Neuronal stem cell (in vitro differentiated cells): ENCODE results near the gene SH2D3C.

Experiments
- DNase-seq: peaks from one replicate; pipeline ENCODE4 v3.0.0-alpha.2; 2013; ENCODE audit warnings: low spot score
- H2AFZ ChIP-seq: one replicate; pipeline ENCODE4 v1.6.1; 2013; ENCODE audit warnings: mild to moderate bottlenecking, low read length, inconsistent platforms
- H2AK5ac ChIP-seq: 2 replicates; pipeline ENCODE4 v1.6.1; 2013; ENCODE audit warnings: low read depth, mild to moderate bottlenecking, inconsistent platforms, low read length, moderate library complexity, mixed read lengths
- H2BK120ac ChIP-seq: 2 replicates; pipeline ENCODE4 v1.6.1; 2013; ENCODE audit warnings: low read depth, mild to moderate bottlenecking, inconsistent platforms, low read length, moderate library complexity, mixed read lengths
- H2BK12ac ChIP-seq: one replicate; pipeline ENCODE4 v1.6.1; 2013; ENCODE audit warnings: low read length, inconsistent platforms
- H2BK15ac ChIP-seq: 2 replicates; pipeline ENCODE4 v1.6.1; 2013; ENCODE audit warnings: mild to moderate bottlenecking, low read length, inconsistent platforms, mixed read lengths
- H2BK5ac ChIP-seq: one replicate; pipeline ENCODE4 v1.6.1; 2013; ENCODE audit warnings: inconsistent platforms, mild to moderate bottlenecking, low read length, moderate library complexity
- H3K14ac ChIP-seq: one replicate; pipeline ENCODE4 v1.6.1; 2013; ENCODE audit warnings: low read length, inconsistent platforms
- H3K18ac ChIP-seq: 2 replicates; pipeline ENCODE4 v1.6.1; 2013; ENCODE audit warnings: low read length, inconsistent platforms
- H3K23ac ChIP-seq: 2 replicates; pipeline ENCODE4 v1.6.1; 2013; ENCODE audit warnings: low read depth, mild to moderate bottlenecking, mixed read lengths, low read length, inconsistent platforms; ENCODE audit not compliant: poor library complexity
- H3K27ac ChIP-seq: replicated peaks from 3 replicates; pipeline ENCODE4 v1.5.1; 2013; ENCODE audit warnings: low read length, inconsistent platforms
- H3K27me3 ChIP-seq, 3 experiments: 2 replicates each; pipeline ENCODE4 v1.6.1; 2013; ENCODE audit warnings: low read length in 3 of 3, mild to moderate bottlenecking in 2 of 3, inconsistent platforms in 1 of 3, low read depth in 1 of 3, mixed read lengths in 1 of 3, moderate library complexity in 1 of 3; ENCODE audit not compliant: control insufficient read depth in 3 of 3, insufficient read depth in 3 of 3
- H3K36me3 ChIP-seq, 2 donors: replicated peaks in 1 of 2; 2 replicates each; pipeline ENCODE4 v1.6.1; 2013; ENCODE audit warnings: low read length in 2 of 2; ENCODE audit not compliant: control insufficient read depth in 2 of 2, insufficient read depth in 2 of 2
- H3K4ac ChIP-seq: 2 replicates; pipeline ENCODE4 v1.6.1; 2013; ENCODE audit warnings: inconsistent platforms, mild to moderate bottlenecking, low read length, moderate library complexity
- H3K4me1 ChIP-seq, 2 donors: 1 replicate in 1 of 2; 2 replicates in 1 of 2; pipeline ENCODE4 v1.6.1; 2013; ENCODE audit warnings: low read length in 2 of 2, low read depth in 1 of 2; ENCODE audit not compliant: control insufficient read depth in 2 of 2, insufficient read depth in 1 of 2
- H3K4me2 ChIP-seq: one replicate; pipeline ENCODE4 v1.6.1; 2013; ENCODE audit warnings: mild to moderate bottlenecking, low read length, inconsistent platforms; ENCODE audit not compliant: insufficient read depth, poor library complexity, severe bottlenecking
- H3K4me3 ChIP-seq, 2 donors: 2 replicates each; pipeline ENCODE4 v1.5.1; 2013; ENCODE audit warnings: low read length in 2 of 2, mild to moderate bottlenecking in 2 of 2, inconsistent platforms in 1 of 2, moderate library complexity in 1 of 2
- H3K79me1 ChIP-seq: one replicate; pipeline ENCODE4 v1.6.1; 2013; ENCODE audit warnings: low read depth, mild to moderate bottlenecking, inconsistent platforms, low read length, moderate library complexity
- H3K9ac ChIP-seq: one replicate; pipeline ENCODE4 v1.6.1; 2013; ENCODE audit warnings: mild to moderate bottlenecking, low read depth, low read length, inconsistent platforms; ENCODE audit not compliant: poor library complexity
- H3K9me3 ChIP-seq, 2 donors: replicated peaks in 1 of 2; 2 replicates each; pipeline versions ENCODE3 to v1.6.1; 2013; ENCODE audit warnings: low read length in 2 of 2, mild to moderate bottlenecking in 2 of 2, inconsistent platforms in 1 of 2, low read depth in 1 of 2, mixed read lengths in 1 of 2, moderate library complexity in 1 of 2; ENCODE audit not compliant: control insufficient read depth in 2 of 2, insufficient read depth in 1 of 2
- H4K8ac ChIP-seq: one replicate; pipeline ENCODE4 v1.6.1; 2013; ENCODE audit warnings: low read depth, mild to moderate bottlenecking, inconsistent platforms, low read length, moderate library complexity
- H4K91ac ChIP-seq: one replicate; pipeline ENCODE4 v1.6.1; 2013; ENCODE audit warnings: low read length, low read depth, mild to moderate bottlenecking, inconsistent platforms; ENCODE audit not compliant: poor library complexity
- WGBS, 2 donors: extraction: QIAGEN DNeasy Blood & Tissue Kit; methylation state at CpG; one replicate each; pipeline ENCODE4 v1.1.7; 2013; ENCODE audit warnings: missing lambda C conversion rate in 2 of 2, mixed read lengths in 1 of 2; ENCODE audit not compliant: insufficient read length in 2 of 2, insufficient replicate concordance in 1 of 2; ENCODE audit errors: extremely low coverage in 2 of 2; 5-methylcytosine and 5-hydroxymethylcytosine counted together

The SH2D3C gene

DNA sequence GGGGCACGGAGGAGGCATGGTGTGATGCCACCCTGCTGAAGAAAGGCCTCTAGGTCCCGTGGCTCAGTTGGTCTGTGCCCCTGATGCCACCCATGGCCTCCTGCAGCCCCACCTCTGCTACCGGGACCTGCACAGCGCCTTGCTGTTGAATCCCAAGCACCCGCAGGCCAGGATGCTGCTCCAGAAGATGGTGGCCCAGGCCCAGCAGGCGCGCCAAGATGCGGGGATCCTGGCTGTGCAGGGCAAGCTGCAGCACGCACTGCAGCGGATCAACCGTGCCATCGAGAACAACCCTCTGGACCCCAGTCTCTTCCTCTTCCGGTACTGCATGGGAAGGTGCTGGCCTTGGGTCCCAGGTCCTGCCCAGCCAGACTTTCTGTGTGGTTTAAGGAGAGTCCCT is 55.5 kb downstream of the SH2D3C start:
- no CpG with 5 or more reads among the region's 13 CpGs for WGBS, 2 donors
- DNase-seq = no peak

GRCh38 chr9:127722055-127722745 is 56.3 kb downstream of the SH2D3C start:
- Histone ChIP-seq H2BK5ac (no peak overlapping the region), H3K4me1 (peaks cover 0 to 4% of the 10 kb centered on the region in 2 donors), H3K14ac (peak overlapping the region; percentile 47), H3K4me2 (no peak overlapping the region), H3K23ac (peak overlapping the region; percentile 75), H3K36me3 (no peaks in the 10 kb centered on the region), H3K79me1 (no peaks in the 10 kb centered on the region), H3K27me3 (peaks cover 0 to 21% (median 0%) of the 10 kb centered on the region in 3 experiments), H3K9ac (no peak overlapping the region), H2BK15ac (peak overlapping the region; percentile 21), H3K4ac (no peak overlapping the region), H4K8ac (no peak overlapping the region), H3K27ac (no peak overlapping the region), H2BK120ac (no peak overlapping the region), H2AFZ (no peak overlapping the region), H3K18ac (peak overlapping the region; percentile 7), H4K91ac (no peak overlapping the region), H3K9me3 (no peaks in the 10 kb centered on the region), H3K4me3 (peak overlapping the region in 1 of 2 donors; percentile 25), H2AK5ac (peak overlapping the region; percentile 68), H2BK12ac (peak overlapping the region; percentile 16)
- WGBS, 2 donors = no CpG with 5 or more reads among the region's 12 CpGs
- no peak for DNase-seq

More for the DNA sequence above, 55.5 kb downstream of the SH2D3C start:
- H2BK5ac ChIP-seq = no peak overlapping the region
- peak overlapping the region; percentile 60 for H3K23ac ChIP-seq
- no peaks in the 10 kb centered on the region for H3K9me3 ChIP-seq
- no peak overlapping the region for H3K14ac ChIP-seq
- no peaks in the 10 kb centered on the region for H3K79me1 ChIP-seq
- H2AFZ ChIP-seq = no peak overlapping the region
- H2BK12ac ChIP-seq = no peak overlapping the region
- H3K4ac ChIP-seq = no peak overlapping the region
- H4K91ac ChIP-seq = no peak overlapping the region
- H3K4me3 ChIP-seq = peak overlapping the region in 1 of 2 donors; percentile 44
- H2AK5ac ChIP-seq = peak overlapping the region; percentile 79
- no peak overlapping the region for H3K9ac ChIP-seq
- H3K27ac ChIP-seq = no peak overlapping the region
- no peak overlapping the region for H2BK120ac ChIP-seq
- H3K18ac ChIP-seq = peak overlapping the region; percentile 38
- H4K8ac ChIP-seq = no peak overlapping the region
- H3K36me3 ChIP-seq = no peaks in the 10 kb centered on the region
- peaks cover 0 to 4% of the 10 kb centered on the region in 2 donors for H3K4me1 ChIP-seq
- H2BK15ac ChIP-seq = peak overlapping the region; percentile 71
- H3K27me3 ChIP-seq = peaks cover 0 to 21% (median 0%) of the 10 kb centered on the region in 3 experiments
- no peak overlapping the region for H3K4me2 ChIP-seq

GRCh38 chr9:127721391-127721821 is 57.1 kb downstream of the SH2D3C start:
- Histone ChIP-seq H3K27ac (no peak overlapping the region), H2BK5ac (no peak overlapping the region), H2AFZ (no peak overlapping the region), H3K79me1 (no peaks in the 10 kb centered on the region), H3K4me1 (peaks cover 2 to 4% of the 10 kb centered on the region in 2 donors), H2BK120ac (no peak overlapping the region), H3K9me3 (no peaks in the 10 kb centered on the region), H4K91ac (no peak overlapping the region), H2BK12ac (no peak overlapping the region), H4K8ac (no peak overlapping the region), H3K4me2 (no peak overlapping the region), H3K27me3 (peaks cover 0 to 21% (median 0%) of the 10 kb centered on the region in 3 experiments), H2AK5ac (no peak overlapping the region), H2BK15ac (peak overlapping the region; percentile 67), H3K9ac (no peak overlapping the region), H3K4me3 (no peak overlapping the region), H3K36me3 (no peaks in the 10 kb centered on the region), H3K18ac (no peak overlapping the region), H3K23ac (no peak overlapping the region), H3K4ac (no peak overlapping the region), H3K14ac (no peak overlapping the region)
- WGBS, 2 donors = no CpG with 5 or more reads among the region's 11 CpGs
- no peak for DNase-seq

GRCh38 chr9:127720865-127721227 is 57.6 kb downstream of the SH2D3C start:
- H3K4me2 ChIP-seq = no peak overlapping the region
- peaks cover 0 to 21% (median 0%) of the 10 kb centered on the region in 3 experiments for H3K27me3 ChIP-seq
- H4K91ac ChIP-seq = no peak overlapping the region
- H3K18ac ChIP-seq = no peak overlapping the region
- no peak overlapping the region for H3K4ac ChIP-seq
- H3K23ac ChIP-seq = no peak overlapping the region
- H3K79me1 ChIP-seq = no peaks in the 10 kb centered on the region
- no peaks in the 10 kb centered on the region for H3K36me3 ChIP-seq
- H2AFZ ChIP-seq = no peak overlapping the region
- H3K14ac ChIP-seq = no peak overlapping the region
- peaks cover 5 to 7% of the 10 kb centered on the region in 2 donors for H3K4me1 ChIP-seq
- H3K9me3 ChIP-seq = no peaks in the 10 kb centered on the region
- no peak overlapping the region for H3K27ac ChIP-seq
- no peak overlapping the region for H4K8ac ChIP-seq
- no peak overlapping the region for H3K9ac ChIP-seq
- DNase-seq = no peak
- no peak overlapping the region for H3K4me3 ChIP-seq
- H2BK15ac ChIP-seq = peak overlapping the region; percentile 67
- H2AK5ac ChIP-seq = no peak overlapping the region
- no peak overlapping the region for H2BK5ac ChIP-seq
- H2BK12ac ChIP-seq = no peak overlapping the region
- no peak overlapping the region for H2BK120ac ChIP-seq
